Mononuclear cell (primary cell): ENCODE measurements around the gene CSNK2A1. TPM values are rescaled to one million over a fixed set of nuclear protein-coding genes. Genes with fewer than 3 reads are reported as not detected.

Experiments
- H3K27me3 ChIP-seq: 2 replicates; pipeline ENCODE4 v1.6.0; 2011; ENCODE audit warnings: low read length, control low read depth; ENCODE audit not compliant: insufficient read depth
- H3K4me1 ChIP-seq: 2 replicates; pipeline ENCODE4 v1.5.1; 2011; ENCODE audit warnings: mild to moderate bottlenecking, low read length, control low read depth; ENCODE audit not compliant: insufficient read depth
- H3K4me3 ChIP-seq: 2 replicates; pipeline ENCODE4 v1.5.1; 2011; ENCODE audit warnings: mild to moderate bottlenecking, low read length, moderate library complexity
- H3K9me3 ChIP-seq: 2 replicates; pipeline ENCODE4 v1.5.1; 2011; ENCODE audit warnings: low read depth, mild to moderate bottlenecking, control low read depth, low read length
- total RNA-seq: library from RNA; depleted of rRNA; stranded (reverse); fragments of >200 nt; gene quantifications from one replicate; pipeline ENCODE4 v1.2.3, GENCODE V29; 2012

The CSNK2A1 gene
- total RNA-seq, 1 donor = 54.7 TPM

GRCh38 chr20:444862-445426 lies 98.6 kb downstream of the CSNK2A1 start:
- Histone ChIP-seq H3K4me1 (no peaks in the 10 kb centered on the region), H3K27me3 (no peaks in the 10 kb centered on the region), H3K4me3 (no peak overlapping the region), H3K9me3 (no peaks in the 10 kb centered on the region)

DNA sequence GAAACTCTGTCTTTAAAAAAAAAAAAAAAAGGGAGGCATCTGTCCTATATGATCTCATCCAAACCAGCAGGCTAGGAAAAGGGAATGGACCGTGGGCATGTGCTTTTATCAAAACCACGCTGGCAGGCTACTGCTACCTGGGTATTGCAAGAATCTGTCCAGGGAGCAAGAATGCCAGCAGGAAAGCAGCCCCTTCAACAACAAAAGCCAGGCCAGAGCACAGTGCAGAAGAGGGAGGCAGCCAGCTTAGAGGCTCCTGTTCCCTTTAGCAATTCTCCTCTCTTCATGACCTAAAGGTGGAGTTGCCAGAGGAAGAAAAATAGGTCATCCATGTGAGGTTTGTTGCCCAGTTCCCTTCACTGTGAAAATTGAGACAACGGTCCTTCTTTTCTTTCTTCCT lies 99.5 kb downstream of the CSNK2A1 start:
- Histone ChIP-seq H3K4me3 (no peak overlapping the region), H3K4me1 (peaks cover 7% of the 10 kb centered on the region), H3K27me3 (no peaks in the 10 kb centered on the region), H3K9me3 (no peaks in the 10 kb centered on the region)

GRCh38 chr20:443223-443775 lies 100.3 kb downstream of the CSNK2A1 start:
- Histone ChIP-seq H3K4me3 (no peak overlapping the region), H3K27me3 (no peaks in the 10 kb centered on the region), H3K9me3 (no peaks in the 10 kb centered on the region), H3K4me1 (peaks cover 15% of the 10 kb centered on the region)

DNA sequence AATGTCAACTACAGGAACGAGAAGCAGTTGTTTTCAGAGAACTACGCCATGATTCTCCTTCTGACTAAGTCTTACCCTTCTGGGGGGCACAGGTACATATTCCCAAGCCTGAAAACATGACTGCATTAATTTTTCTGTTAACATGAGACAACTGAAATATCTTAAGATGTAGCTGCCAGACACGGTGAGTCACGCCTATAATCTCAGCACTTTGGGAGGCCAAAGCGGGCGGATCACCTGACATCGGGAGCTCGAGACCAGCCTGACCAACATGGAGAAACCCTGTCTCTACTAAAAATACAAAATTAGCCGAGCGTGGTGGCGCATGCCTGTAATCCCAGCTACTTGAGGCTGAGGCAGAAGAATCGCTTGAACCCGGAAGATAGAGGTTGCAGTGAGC lies 103.0 kb downstream of the CSNK2A1 start:
- peaks cover 28% of the 10 kb centered on the region for H3K4me1 ChIP-seq
- H3K27me3 ChIP-seq = no peaks in the 10 kb centered on the region
- no peak overlapping the region for H3K4me3 ChIP-seq
- H3K9me3 ChIP-seq = no peaks in the 10 kb centered on the region

DNA sequence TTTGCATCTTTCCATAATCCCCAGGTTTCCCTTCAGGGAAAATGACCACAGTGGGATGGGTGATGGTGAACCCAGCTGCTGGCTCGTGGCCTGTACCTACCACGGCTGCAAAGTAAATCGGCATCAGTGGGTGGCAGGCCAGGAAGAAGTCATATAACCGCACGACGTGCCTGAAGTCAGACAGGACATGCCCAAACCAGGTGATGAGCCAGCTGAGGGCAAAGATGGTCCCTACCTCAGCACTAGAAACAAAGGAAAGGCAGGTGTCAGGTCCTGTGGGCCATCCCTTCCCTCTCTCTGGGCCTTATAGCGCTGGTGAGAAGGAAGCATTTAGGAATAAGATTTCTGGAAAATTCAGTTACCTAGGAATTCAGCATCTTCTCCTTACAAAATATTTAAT lies 103.4 kb downstream of the CSNK2A1 start:
- peaks cover 28% of the 10 kb centered on the region for H3K4me1 ChIP-seq
- no peaks in the 10 kb centered on the region for H3K27me3 ChIP-seq
- H3K4me3 ChIP-seq = no peak overlapping the region
- no peaks in the 10 kb centered on the region for H3K9me3 ChIP-seq

- H3K4me3 ChIP-seq = peak overlapping the region; percentile 2
- H3K4me1 ChIP-seq = peaks cover 34% of the 10 kb centered on the region
- no peaks in the 10 kb centered on the region for H3K27me3 ChIP-seq
- H3K9me3 ChIP-seq = no peaks in the 10 kb centered on the region
These were observed 104.8 kb downstream of the CSNK2A1 start for GRCh38 chr20:438571-439469.

GRCh38 chr20:437787-438486 lies 105.7 kb downstream of the CSNK2A1 start:
- Histone ChIP-seq H3K9me3 (no peaks in the 10 kb centered on the region), H3K4me1 (peaks cover 42% of the 10 kb centered on the region), H3K27me3 (no peaks in the 10 kb centered on the region), H3K4me3 (peak overlapping the region; percentile 2)

GRCh38 chr20:436476-436875 lies 107.1 kb downstream of the CSNK2A1 start:
- no peaks in the 10 kb centered on the region for H3K27me3 ChIP-seq
- peaks cover 42% of the 10 kb centered on the region for H3K4me1 ChIP-seq
- H3K4me3 ChIP-seq = no peak overlapping the region
- H3K9me3 ChIP-seq = no peaks in the 10 kb centered on the region

GRCh38 chr20:435558-435957 lies 108.0 kb downstream of the CSNK2A1 start:
- Histone ChIP-seq H3K4me1 (peaks cover 42% of the 10 kb centered on the region), H3K27me3 (no peaks in the 10 kb centered on the region), H3K4me3 (no peak overlapping the region), H3K9me3 (no peaks in the 10 kb centered on the region)

GRCh38 chr20:434661-435419 lies 108.8 kb downstream of the CSNK2A1 start:
- H3K4me3 ChIP-seq = no peak overlapping the region
- no peaks in the 10 kb centered on the region for H3K9me3 ChIP-seq
- no peaks in the 10 kb centered on the region for H3K27me3 ChIP-seq
- H3K4me1 ChIP-seq = peaks cover 42% of the 10 kb centered on the region

- Histone ChIP-seq H3K4me1 (peaks cover 36% of the 10 kb centered on the region), H3K27me3 (no peaks in the 10 kb centered on the region), H3K4me3 (no peak overlapping the region), H3K9me3 (no peaks in the 10 kb centered on the region)
These were observed 109.4 kb downstream of the CSNK2A1 start for GRCh38 chr20:434221-434620.

GRCh38 chr20:433300-433975 lies 110.2 kb downstream of the CSNK2A1 start:
- Histone ChIP-seq H3K9me3 (no peaks in the 10 kb centered on the region), H3K4me3 (no peak overlapping the region), H3K27me3 (no peaks in the 10 kb centered on the region), H3K4me1 (peaks cover 28% of the 10 kb centered on the region)

DNA sequence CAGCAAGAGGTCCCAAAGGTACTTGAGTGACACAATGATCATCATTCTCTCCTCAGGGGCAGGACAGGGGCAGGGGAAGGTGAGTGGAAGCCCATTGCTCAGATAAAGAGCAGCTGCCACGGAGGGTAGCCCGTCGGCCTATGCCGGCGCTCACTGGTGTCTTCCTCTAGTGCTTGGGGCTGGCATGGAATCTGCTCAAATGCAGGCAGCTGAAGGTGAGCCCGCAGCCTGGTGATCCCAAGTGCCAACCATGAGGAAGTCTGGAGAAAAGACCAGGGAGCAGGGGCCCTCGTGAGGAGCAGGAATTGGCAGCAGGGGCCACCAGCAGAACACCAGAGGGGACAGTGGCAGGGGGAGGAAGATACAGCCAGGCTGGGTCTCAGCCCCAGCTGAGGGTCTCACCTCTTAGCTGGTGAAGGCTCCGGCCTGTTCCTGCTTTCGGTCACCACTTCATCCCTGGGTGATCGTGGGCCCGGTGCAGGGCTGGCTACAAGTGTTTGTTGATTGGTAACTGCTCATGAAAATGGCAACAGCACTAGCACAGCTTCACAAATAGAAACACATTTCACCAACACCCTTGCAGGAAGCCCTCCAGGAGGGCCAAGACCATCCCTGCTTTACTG lies 110.8 kb downstream of the CSNK2A1 start:
- H3K9me3 ChIP-seq = no peaks in the 10 kb centered on the region
- H3K27me3 ChIP-seq = no peaks in the 10 kb centered on the region
- H3K4me3 ChIP-seq = no peak overlapping the region
- peaks cover 22% of the 10 kb centered on the region for H3K4me1 ChIP-seq

DNA sequence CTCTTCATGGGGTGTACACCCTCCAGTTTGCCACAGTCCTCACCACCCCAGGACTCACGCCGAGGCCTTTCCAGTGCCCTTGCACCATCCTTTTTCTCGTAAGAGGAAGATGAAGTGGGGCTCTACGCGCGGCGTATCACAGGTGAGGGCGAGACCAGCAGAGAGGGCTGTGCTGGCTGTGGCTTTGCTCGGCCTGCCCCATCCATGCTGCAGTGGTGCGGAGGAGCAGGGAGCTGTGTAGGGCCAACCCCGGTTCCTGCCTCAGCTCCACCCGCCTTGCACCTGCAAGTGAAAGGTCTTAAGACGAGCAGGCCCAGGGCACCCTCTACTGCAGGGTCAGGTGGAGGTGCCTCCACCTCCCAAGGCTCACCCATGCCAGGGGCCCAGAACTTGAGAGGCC lies 111.4 kb downstream of the CSNK2A1 start:
- Histone ChIP-seq H3K9me3 (no peaks in the 10 kb centered on the region), H3K4me3 (no peak overlapping the region), H3K27me3 (no peaks in the 10 kb centered on the region), H3K4me1 (peaks cover 16% of the 10 kb centered on the region)
